HL-60 (cell line): ENCODE results near the gene TANC2.

Experiments
- DNase-seq, 2 experiments: peaks; one replicate each; pipeline ENCODE4 v3.0.0-alpha.2; 2010 to 2020; ENCODE audit warnings: low read depth in 1 of 2, low spot score in 1 of 2
- H3K27ac ChIP-seq: fragments of 250-450 bp; sonication (Bioruptor Pico); replicated peaks from 2 replicates; pipeline ENCODE4 v1.5.1; 2020; ENCODE audit warnings: mild to moderate bottlenecking, moderate library complexity
- H3K27me3 ChIP-seq: fragments of 250-450 bp; sonication (Bioruptor Pico); 2 replicates; pipeline ENCODE4 v1.5.1; 2021; ENCODE audit warnings: mild to moderate bottlenecking, moderate library complexity; ENCODE audit not compliant: insufficient read depth, poor library complexity, severe bottlenecking
- H3K4me3 ChIP-seq: replicated peaks from 2 replicates; pipeline ENCODE4 v1.5.1; 2011; ENCODE audit warnings: mild to moderate bottlenecking, control low read depth, low read length; ENCODE audit not compliant: insufficient read depth
- GABPA ChIP-seq: IDR thresholded peaks from 2 replicates; pipeline ENCODE4 v1.6.1; 2012; ENCODE audit warnings: low read depth
- POLR2AphosphoS5 ChIP-seq: IDR thresholded peaks from 2 replicates; pipeline ENCODE4 v1.6.1; 2012; ENCODE audit warnings: low read depth
- SPI1 ChIP-seq: IDR thresholded peaks from 2 replicates; pipeline ENCODE4 v1.6.1; 2012; ENCODE audit warnings: low read depth, mild to moderate bottlenecking, borderline replicate concordance
- TF ChIP-seq, protein P1 (sequence below): IDR thresholded peaks from one replicate; pipeline ENCODE4 v1.5.1; 2011; ENCODE audit warnings: low read length, control low read depth, inconsistent platforms; ENCODE audit not compliant: insufficient read depth
- TF ChIP-seq, protein P2 (sequence below): IDR thresholded peaks from 2 replicates; pipeline ENCODE4 v1.6.1; 2012; ENCODE audit warnings: low read depth; ENCODE audit not compliant: insufficient replicate concordance

The TANC2 gene

DNA sequence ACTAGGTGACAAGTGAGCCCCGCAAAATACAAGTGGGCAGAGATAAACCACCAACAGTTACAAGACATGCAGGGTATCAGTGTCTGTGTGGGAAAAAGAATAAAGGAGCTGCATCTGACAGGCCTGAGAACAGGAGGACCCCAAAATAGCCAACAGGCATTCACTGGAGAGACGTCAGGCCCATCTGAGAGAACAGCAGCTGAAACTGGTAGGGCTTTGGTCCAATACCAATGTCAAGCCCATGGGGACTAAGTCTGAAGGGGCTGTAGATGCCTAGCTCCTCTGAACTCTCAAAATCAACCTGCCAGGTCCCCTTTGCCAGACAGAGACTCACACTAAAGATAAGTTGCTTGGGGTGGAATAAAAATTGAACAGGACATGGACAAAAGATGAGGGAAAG is 30.5 kb upstream of the TANC2 start:
- peaks cover 3% of the 10 kb centered on the region for H3K27me3 ChIP-seq
- no peak overlapping the region for H3K4me3 ChIP-seq
- H3K27ac ChIP-seq: no peak overlapping the region
- DNase-seq: no peak
- TF ChIP-seq SPI1: no peak
- TF ChIP-seq, protein P1, sequence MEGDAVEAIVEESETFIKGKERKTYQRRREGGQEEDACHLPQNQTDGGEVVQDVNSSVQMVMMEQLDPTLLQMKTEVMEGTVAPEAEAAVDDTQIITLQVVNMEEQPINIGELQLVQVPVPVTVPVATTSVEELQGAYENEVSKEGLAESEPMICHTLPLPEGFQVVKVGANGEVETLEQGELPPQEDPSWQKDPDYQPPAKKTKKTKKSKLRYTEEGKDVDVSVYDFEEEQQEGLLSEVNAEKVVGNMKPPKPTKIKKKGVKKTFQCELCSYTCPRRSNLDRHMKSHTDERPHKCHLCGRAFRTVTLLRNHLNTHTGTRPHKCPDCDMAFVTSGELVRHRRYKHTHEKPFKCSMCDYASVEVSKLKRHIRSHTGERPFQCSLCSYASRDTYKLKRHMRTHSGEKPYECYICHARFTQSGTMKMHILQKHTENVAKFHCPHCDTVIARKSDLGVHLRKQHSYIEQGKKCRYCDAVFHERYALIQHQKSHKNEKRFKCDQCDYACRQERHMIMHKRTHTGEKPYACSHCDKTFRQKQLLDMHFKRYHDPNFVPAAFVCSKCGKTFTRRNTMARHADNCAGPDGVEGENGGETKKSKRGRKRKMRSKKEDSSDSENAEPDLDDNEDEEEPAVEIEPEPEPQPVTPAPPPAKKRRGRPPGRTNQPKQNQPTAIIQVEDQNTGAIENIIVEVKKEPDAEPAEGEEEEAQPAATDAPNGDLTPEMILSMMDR: no peak
- TF ChIP-seq POLR2AphosphoS5: no peak
- no peak for TF ChIP-seq GABPA
- TF ChIP-seq, protein P2, sequence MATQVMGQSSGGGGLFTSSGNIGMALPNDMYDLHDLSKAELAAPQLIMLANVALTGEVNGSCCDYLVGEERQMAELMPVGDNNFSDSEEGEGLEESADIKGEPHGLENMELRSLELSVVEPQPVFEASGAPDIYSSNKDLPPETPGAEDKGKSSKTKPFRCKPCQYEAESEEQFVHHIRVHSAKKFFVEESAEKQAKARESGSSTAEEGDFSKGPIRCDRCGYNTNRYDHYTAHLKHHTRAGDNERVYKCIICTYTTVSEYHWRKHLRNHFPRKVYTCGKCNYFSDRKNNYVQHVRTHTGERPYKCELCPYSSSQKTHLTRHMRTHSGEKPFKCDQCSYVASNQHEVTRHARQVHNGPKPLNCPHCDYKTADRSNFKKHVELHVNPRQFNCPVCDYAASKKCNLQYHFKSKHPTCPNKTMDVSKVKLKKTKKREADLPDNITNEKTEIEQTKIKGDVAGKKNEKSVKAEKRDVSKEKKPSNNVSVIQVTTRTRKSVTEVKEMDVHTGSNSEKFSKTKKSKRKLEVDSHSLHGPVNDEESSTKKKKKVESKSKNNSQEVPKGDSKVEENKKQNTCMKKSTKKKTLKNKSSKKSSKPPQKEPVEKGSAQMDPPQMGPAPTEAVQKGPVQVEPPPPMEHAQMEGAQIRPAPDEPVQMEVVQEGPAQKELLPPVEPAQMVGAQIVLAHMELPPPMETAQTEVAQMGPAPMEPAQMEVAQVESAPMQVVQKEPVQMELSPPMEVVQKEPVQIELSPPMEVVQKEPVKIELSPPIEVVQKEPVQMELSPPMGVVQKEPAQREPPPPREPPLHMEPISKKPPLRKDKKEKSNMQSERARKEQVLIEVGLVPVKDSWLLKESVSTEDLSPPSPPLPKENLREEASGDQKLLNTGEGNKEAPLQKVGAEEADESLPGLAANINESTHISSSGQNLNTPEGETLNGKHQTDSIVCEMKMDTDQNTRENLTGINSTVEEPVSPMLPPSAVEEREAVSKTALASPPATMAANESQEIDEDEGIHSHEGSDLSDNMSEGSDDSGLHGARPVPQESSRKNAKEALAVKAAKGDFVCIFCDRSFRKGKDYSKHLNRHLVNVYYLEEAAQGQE: no peak

DNA sequence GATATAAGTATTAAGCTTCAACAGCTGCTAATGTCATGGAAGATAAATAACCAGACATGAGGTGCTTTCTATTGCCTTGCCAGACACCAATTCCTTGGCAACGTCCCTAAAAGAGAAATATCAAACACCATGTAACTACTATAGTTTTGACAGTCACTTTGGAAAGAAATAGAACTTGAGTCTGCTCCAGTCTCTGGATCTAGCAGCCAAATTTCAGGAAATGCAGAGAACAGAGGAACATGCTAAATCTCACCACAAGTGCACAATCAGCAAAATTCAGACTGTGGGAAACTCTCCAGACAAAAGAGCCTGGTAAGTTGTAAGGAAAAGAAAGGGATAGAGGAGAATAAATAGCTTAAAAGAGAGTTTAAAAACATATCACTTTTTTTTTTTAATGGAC is 28.4 kb upstream of the TANC2 start:
- H3K4me3 ChIP-seq: no peak overlapping the region
- H3K27me3 ChIP-seq: peaks cover 3% of the 10 kb centered on the region
- DNase-seq: no peak
- H3K27ac ChIP-seq: no peak overlapping the region
- TF ChIP-seq, protein P1: no peak
- TF ChIP-seq POLR2AphosphoS5 (no peak), GABPA (no peak), SPI1 (no peak)
- TF ChIP-seq, protein P2: no peak

DNA sequence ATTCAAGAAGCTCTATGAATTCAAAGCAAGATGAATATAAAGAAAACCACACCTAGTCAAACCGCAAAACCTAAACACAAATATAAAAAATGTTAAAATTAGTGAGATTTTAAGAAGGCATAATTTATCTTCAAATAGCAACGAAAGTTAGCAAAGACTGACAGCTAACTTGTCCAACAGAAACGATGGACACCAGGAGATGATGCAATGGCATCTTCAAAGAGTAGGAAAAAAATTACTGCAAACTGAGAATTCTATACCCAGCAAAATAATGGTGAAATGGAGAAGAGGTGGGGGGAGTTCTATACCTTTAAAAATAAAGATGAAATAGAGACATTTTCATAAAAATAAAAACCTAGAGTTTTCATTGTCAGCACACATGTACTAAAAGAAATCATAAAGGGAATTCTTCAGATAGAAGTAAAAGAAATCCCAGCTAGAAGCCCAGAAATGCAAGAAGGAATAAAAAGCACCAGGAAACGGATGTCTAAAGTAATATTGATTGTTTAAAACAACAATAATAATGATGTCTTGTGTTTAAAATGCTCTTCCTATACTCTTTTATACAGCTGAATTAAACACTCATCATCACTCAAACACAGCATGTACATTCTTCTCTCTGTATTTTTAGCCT is 24.6 kb upstream of the TANC2 start:
- DNase-seq: no peak
- TF ChIP-seq, protein P1: no peak
- no peak for TF ChIP-seq GABPA
- TF ChIP-seq SPI1: no peak
- no peak for TF ChIP-seq POLR2AphosphoS5
- TF ChIP-seq, protein P2: no peak
- H3K27me3 ChIP-seq: peaks cover 3% of the 10 kb centered on the region
- no peak overlapping the region for H3K4me3 ChIP-seq
- H3K27ac ChIP-seq: no peak overlapping the region
